Right lobe of liver (tissue), 4 donors: ENCODE data around the gene SCUBE2.
"Not testable (repeated sequence)": the region's sequence is repeated elsewhere in the genome, so short reads cannot be mapped to it uniquely, and the experiment has no call there.

ENCODE experiments used
- POLR2A ChIP-seq: fragments of 450-650 bp; IDR thresholded peaks from one replicate; pipeline ENCODE4 v1.6.1; 2017; ENCODE audit warnings: antibody characterized with exemption, mild to moderate bottlenecking
- TF ChIP-seq, protein P1 (sequence below), 4 donors: fragments of 200-600 bp in 3 of 4; fragments of 450-650 bp in 1 of 4; IDR thresholded peaks; one replicate each; pipeline versions ENCODE4 v1.5.1 to v1.8.0; 2016 to 2022; ENCODE audit warnings: antibody characterized with exemption in 4 of 4, mild to moderate bottlenecking in 2 of 4
- donor health status: DM: no; HTN: no; CAD: no.
- donor health status: DM: no; HTN: no; CAD: no.
- donor health status: DM: no; HTN: yes; CAD: no.

DNA sequence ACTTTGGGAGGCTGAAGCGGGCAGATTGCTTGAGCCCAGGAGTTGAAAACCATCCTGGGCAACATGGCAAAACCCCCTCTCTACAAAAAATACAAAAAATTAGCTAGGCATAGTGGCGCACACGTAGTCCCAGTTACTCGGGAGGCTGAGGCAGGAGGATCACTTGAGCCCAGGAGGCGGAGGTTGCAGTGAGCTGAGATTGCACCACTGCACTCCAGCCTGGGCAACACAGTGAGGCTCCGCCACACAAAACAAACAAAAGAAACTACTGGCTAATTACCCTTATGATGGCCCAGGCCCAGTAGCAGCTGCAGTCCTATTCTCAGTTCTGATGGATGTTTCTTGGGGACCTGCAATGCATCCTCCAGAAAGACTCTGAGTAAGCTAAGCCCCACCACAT, 104.6 kb downstream of the SCUBE2 start:
- TF ChIP-seq, protein P1, sequence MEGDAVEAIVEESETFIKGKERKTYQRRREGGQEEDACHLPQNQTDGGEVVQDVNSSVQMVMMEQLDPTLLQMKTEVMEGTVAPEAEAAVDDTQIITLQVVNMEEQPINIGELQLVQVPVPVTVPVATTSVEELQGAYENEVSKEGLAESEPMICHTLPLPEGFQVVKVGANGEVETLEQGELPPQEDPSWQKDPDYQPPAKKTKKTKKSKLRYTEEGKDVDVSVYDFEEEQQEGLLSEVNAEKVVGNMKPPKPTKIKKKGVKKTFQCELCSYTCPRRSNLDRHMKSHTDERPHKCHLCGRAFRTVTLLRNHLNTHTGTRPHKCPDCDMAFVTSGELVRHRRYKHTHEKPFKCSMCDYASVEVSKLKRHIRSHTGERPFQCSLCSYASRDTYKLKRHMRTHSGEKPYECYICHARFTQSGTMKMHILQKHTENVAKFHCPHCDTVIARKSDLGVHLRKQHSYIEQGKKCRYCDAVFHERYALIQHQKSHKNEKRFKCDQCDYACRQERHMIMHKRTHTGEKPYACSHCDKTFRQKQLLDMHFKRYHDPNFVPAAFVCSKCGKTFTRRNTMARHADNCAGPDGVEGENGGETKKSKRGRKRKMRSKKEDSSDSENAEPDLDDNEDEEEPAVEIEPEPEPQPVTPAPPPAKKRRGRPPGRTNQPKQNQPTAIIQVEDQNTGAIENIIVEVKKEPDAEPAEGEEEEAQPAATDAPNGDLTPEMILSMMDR (IDR thresholded peaks at IDR 0.05), result not testable (repeated sequence)
- TF ChIP-seq POLR2A, result not testable (repeated sequence)
